ENCODE data around the gene SLC38A9. TPM values are rescaled to one million over a fixed set of nuclear protein-coding genes. Genes with fewer than 3 reads are reported as not detected.

Gene SLC38A9
- total and polyA plus RNA-seq, 5 donors from 2014 or later, result 16.3 to 21.1 (median 20.3) TPM

DNA sequence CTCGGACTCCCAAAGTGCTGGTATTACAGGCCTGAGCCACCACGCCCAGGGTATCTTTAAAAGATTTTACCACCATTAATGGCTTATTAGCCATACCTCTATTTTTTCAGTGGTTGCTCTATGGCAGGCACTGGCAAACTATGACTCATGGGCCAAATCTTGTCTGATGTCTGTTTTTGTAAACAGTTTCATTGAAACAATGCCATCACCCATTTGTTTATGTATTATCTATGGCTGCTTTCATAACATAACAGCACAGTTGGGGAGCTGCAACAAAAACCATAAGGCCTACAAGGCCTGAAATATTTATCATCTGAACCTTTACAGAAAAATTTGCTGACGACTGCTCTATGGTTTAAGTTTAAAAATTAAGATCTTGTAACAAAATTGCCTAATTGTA lies 66.8 kb downstream of the SLC38A9 start:
- Histone ChIP-seq H3K9me3 (ENCODE audit: control insufficient read depth in 2 of 2, low read length in 2 of 2) (no peaks in the 10 kb centered on the region), H3K4me1 (ENCODE audit: control insufficient read depth, insufficient read depth, low read length, poor library complexity, severe bottlenecking) (peaks cover 2% of the 10 kb centered on the region), H3K4me3 (ENCODE audit: low read depth, low read length) (no peak overlapping the region), H3K36me3 (ENCODE audit: control insufficient read depth, insufficient read depth, low read length) (peaks cover 13% of the 10 kb centered on the region), H3K27me3 (ENCODE audit: control insufficient read depth, insufficient read depth, low read length) (no peaks in the 10 kb centered on the region), H3K27ac (ENCODE audit: insufficient read depth, low read length, poor library complexity, severe bottlenecking) (no peak overlapping the region)
- Mint-ChIP-seq H3K27me3 (no peaks in the 10 kb centered on the region), H3K4me3 (no peak overlapping the region), H3K9me3 (no peaks in the 10 kb centered on the region), H3K4me1 (peaks cover 0 to 11% (median 9%) of the 10 kb centered on the region in 4 donors), H3K36me3 (peaks cover 54% of the 10 kb centered on the region), H3K27ac (no peak overlapping the region)
- ATAC-seq (ENCODE audit: low read depth in 2 of 2), result no peak
- DNase-seq, result no peak

DNA sequence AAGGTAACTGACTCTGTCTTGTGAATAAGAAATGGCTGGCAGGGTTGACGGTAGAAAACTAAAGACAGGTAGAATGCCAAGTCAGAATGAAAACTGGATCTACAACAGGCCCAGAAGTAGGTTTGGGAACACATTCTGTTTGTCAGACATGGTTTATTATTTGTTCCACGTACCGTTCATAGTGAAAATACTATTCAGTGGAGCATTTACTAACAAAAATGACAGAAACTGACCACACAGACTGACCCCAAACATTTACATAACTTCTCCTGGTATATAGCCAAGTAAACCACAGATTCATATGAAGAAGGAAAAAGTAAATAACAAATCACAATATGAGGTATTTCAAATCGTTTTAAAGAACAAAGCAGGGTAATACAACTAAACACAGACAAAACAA lies 73.7 kb downstream of the SLC38A9 start:
- peaks cover 6% of the 10 kb centered on the region for H3K36me3 ChIP-seq (ENCODE audit: control insufficient read depth, insufficient read depth, low read length)
- no peaks in the 10 kb centered on the region for H3K27me3 Mint-ChIP-seq
- H3K4me3 ChIP-seq (ENCODE audit: low read depth, low read length), result no peak overlapping the region
- no peaks in the 10 kb centered on the region for H3K27me3 ChIP-seq (ENCODE audit: control insufficient read depth, insufficient read depth, low read length)
- peaks cover 2 to 11% (median 7%) of the 10 kb centered on the region in 4 donors for H3K4me1 Mint-ChIP-seq
- H3K36me3 Mint-ChIP-seq, result peaks cover 34% of the 10 kb centered on the region
- ATAC-seq (ENCODE audit: low read depth in 2 of 2) (no peak), DNase-seq (no peak)
- no peak overlapping the region for H3K4me3 Mint-ChIP-seq
- no peak overlapping the region for H3K27ac ChIP-seq (ENCODE audit: insufficient read depth, low read length, poor library complexity, severe bottlenecking)
- no peak overlapping the region for H3K27ac Mint-ChIP-seq
- H3K9me3 Mint-ChIP-seq, result no peaks in the 10 kb centered on the region
- H3K9me3 ChIP-seq (ENCODE audit: control insufficient read depth in 2 of 2, low read length in 2 of 2), result no peaks in the 10 kb centered on the region
- H3K4me1 ChIP-seq (ENCODE audit: control insufficient read depth, insufficient read depth, low read length, poor library complexity, severe bottlenecking), result no peaks in the 10 kb centered on the region

DNA sequence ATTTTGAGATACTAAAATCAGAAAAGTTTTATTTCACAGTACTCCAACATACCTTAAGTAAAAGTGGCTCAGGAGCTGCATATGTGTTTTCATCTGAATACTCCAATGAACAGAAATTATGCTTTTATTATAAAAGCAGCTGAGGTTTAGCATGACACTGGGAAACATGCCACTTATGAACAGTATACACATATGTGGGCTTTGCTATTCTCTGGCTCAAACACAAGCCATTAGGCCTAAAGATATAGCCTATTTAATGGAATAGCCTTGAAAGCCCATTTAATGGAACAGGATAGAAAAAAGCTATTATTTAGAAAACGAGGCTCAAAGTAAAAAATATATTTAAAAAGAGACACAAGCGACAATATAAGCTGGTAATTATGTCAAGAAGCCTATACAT lies 74.1 kb downstream of the SLC38A9 start:
- Histone ChIP-seq H3K4me3 (ENCODE audit: low read depth, low read length) (no peak overlapping the region), H3K27ac (ENCODE audit: insufficient read depth, low read length, poor library complexity, severe bottlenecking) (no peak overlapping the region), H3K27me3 (ENCODE audit: control insufficient read depth, insufficient read depth, low read length) (no peaks in the 10 kb centered on the region), H3K4me1 (ENCODE audit: control insufficient read depth, insufficient read depth, low read length, poor library complexity, severe bottlenecking) (no peaks in the 10 kb centered on the region), H3K9me3 (ENCODE audit: control insufficient read depth in 2 of 2, low read length in 2 of 2) (no peaks in the 10 kb centered on the region), H3K36me3 (ENCODE audit: control insufficient read depth, insufficient read depth, low read length) (peaks cover 6% of the 10 kb centered on the region)
- Mint-ChIP-seq H3K27ac (no peak overlapping the region), H3K4me3 (no peak overlapping the region), H3K9me3 (no peaks in the 10 kb centered on the region), H3K36me3 (peaks cover 33% of the 10 kb centered on the region), H3K4me1 (peaks cover 2 to 11% (median 7%) of the 10 kb centered on the region in 4 donors), H3K27me3 (no peaks in the 10 kb centered on the region)
- ATAC-seq (ENCODE audit: low read depth in 2 of 2) (no peak), DNase-seq (no peak)

DNA sequence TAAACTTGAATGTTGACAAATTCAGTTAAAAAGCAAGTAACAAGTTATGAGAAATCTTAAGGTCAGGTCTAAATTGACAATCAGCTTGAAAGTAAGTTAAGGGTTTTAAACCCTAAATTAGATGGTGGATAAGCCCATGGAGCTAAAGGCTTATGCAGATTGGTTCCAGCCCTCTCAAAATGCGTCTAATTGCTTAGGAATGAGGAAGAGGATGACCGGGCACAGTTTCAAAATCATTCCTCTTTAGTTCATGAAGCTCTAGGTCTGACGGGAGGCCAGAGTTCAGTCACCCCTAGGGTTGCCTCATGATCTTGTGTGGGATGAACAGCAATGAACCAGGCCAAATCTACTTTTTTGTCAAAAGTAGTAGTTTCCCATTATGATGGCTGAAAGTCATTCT lies 75.4 kb downstream of the SLC38A9 start:
- Histone ChIP-seq H3K27me3 (ENCODE audit: control insufficient read depth, insufficient read depth, low read length) (no peaks in the 10 kb centered on the region), H3K27ac (ENCODE audit: insufficient read depth, low read length, poor library complexity, severe bottlenecking) (no peak overlapping the region), H3K36me3 (ENCODE audit: control insufficient read depth, insufficient read depth, low read length) (peaks cover 4% of the 10 kb centered on the region), H3K4me3 (ENCODE audit: low read depth, low read length) (no peak overlapping the region), H3K4me1 (ENCODE audit: control insufficient read depth, insufficient read depth, low read length, poor library complexity, severe bottlenecking) (no peaks in the 10 kb centered on the region), H3K9me3 (ENCODE audit: control insufficient read depth in 2 of 2, low read length in 2 of 2) (no peaks in the 10 kb centered on the region)
- H3K36me3 Mint-ChIP-seq, result peaks cover 28% of the 10 kb centered on the region
- no peak for DNase-seq
- no peaks in the 10 kb centered on the region for H3K27me3 Mint-ChIP-seq
- H3K27ac Mint-ChIP-seq, result no peak overlapping the region
- H3K4me1 Mint-ChIP-seq, result peaks cover 0 to 11% (median 7%) of the 10 kb centered on the region in 4 donors
- H3K4me3 Mint-ChIP-seq, result no peak overlapping the region
- H3K9me3 Mint-ChIP-seq, result no peaks in the 10 kb centered on the region
- ATAC-seq (ENCODE audit: low read depth in 2 of 2), result no peak

DNA sequence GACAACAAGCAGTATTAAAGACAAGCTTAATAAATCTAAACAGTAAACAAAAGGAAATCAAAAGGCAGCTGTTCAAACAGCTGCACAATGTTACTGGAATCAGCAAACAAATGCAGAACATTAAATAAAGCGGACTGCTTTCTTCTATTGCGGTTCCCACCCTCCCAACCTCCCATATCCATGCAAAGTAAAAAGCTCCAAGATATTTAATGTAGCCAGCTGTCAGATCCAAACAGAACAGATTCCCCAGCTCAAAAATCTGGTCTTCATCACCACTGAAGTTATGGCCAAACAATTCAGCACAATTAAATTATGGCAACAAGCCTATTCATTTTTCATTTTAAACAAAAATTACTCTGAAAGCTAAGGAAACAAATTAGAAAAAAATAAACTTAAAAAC lies 75.9 kb downstream of the SLC38A9 start:
- Histone ChIP-seq H3K4me3 (ENCODE audit: low read depth, low read length) (no peak overlapping the region), H3K27me3 (ENCODE audit: control insufficient read depth, insufficient read depth, low read length) (no peaks in the 10 kb centered on the region), H3K27ac (ENCODE audit: insufficient read depth, low read length, poor library complexity, severe bottlenecking) (no peak overlapping the region), H3K36me3 (ENCODE audit: control insufficient read depth, insufficient read depth, low read length) (peaks cover 3% of the 10 kb centered on the region), H3K9me3 (ENCODE audit: control insufficient read depth in 2 of 2, low read length in 2 of 2) (no peaks in the 10 kb centered on the region), H3K4me1 (ENCODE audit: control insufficient read depth, insufficient read depth, low read length, poor library complexity, severe bottlenecking) (no peaks in the 10 kb centered on the region)
- DNase-seq (no peak), ATAC-seq (ENCODE audit: low read depth in 2 of 2) (no peak)
- Mint-ChIP-seq H3K4me3 (no peak overlapping the region), H3K4me1 (peaks cover 0 to 11% (median 7%) of the 10 kb centered on the region in 4 donors), H3K36me3 (peaks cover 24% of the 10 kb centered on the region), H3K9me3 (no peaks in the 10 kb centered on the region), H3K27me3 (no peaks in the 10 kb centered on the region), H3K27ac (no peak overlapping the region)

DNA sequence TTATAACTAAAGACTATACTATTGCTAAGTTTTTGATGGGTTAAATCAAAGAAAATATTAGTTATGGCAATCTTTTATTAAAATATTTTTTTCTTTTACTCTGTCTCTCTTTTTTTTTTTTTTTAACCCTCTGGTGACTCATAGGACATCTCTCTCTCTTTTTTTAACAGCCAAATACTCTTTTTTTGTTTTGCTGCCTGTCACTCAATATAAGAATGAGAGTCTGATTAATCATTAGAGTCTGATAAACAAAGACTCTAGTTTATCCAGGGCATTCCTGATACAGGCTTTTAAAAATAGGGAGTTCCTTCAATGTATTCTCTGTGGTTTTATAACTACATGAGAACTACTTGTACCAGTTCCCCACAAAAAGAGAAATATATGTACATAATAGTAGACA lies 77.3 kb downstream of the SLC38A9 start:
- DNase-seq, result no peak
- H3K4me3 ChIP-seq (ENCODE audit: low read depth, low read length), result no peak overlapping the region
- Mint-ChIP-seq H3K4me1 (peaks cover 0 to 11% (median 7%) of the 10 kb centered on the region in 4 donors), H3K27ac (no peak overlapping the region), H3K4me3 (no peak overlapping the region), H3K27me3 (no peaks in the 10 kb centered on the region), H3K36me3 (peaks cover 21% of the 10 kb centered on the region), H3K9me3 (no peaks in the 10 kb centered on the region)
- no peaks in the 10 kb centered on the region for H3K9me3 ChIP-seq (ENCODE audit: control insufficient read depth in 2 of 2, low read length in 2 of 2)
- no peak for ATAC-seq (ENCODE audit: low read depth in 2 of 2)
- no peak overlapping the region for H3K27ac ChIP-seq (ENCODE audit: insufficient read depth, low read length, poor library complexity, severe bottlenecking)
- H3K27me3 ChIP-seq (ENCODE audit: control insufficient read depth, insufficient read depth, low read length), result no peaks in the 10 kb centered on the region
- no peaks in the 10 kb centered on the region for H3K4me1 ChIP-seq (ENCODE audit: control insufficient read depth, insufficient read depth, low read length, poor library complexity, severe bottlenecking)
- no peaks in the 10 kb centered on the region for H3K36me3 ChIP-seq (ENCODE audit: control insufficient read depth, insufficient read depth, low read length)

DNA sequence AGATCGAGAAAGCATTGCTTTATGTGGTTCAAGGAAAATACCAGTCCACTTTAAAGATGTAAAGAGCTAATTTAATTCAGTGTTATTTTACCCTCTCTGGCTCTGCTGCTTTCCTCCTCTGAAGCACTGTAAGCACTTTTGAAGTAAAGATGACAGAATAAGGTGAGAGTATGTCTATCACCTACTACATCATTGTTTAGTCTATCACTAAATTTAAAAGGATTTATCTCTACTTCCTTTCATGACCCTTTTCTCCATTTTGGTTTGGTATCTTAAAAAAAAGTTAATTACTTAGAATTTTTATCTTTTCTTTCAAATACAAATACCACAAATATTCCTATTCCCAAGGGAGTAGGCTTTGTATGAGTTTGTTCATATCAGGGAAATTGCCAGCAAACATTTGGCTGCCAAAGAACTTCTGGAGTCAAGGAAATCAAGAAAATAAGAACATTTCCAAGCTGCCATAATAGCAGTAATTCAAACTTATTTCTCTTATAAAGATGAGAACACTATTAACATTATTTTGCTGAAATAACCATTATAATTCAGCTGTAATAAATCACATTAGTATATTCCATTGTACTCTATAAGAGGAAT lies 77.8 kb downstream of the SLC38A9 start:
- Mint-ChIP-seq H3K9me3 (no peaks in the 10 kb centered on the region), H3K4me1 (peaks cover 0 to 11% (median 7%) of the 10 kb centered on the region in 4 donors), H3K4me3 (peak overlapping the region in 1 of 4 donors; percentile 47), H3K36me3 (peaks cover 22% of the 10 kb centered on the region), H3K27ac (peak overlapping the region in 1 of 3 donors; percentile 27), H3K27me3 (no peaks in the 10 kb centered on the region)
- H3K4me3 ChIP-seq (ENCODE audit: low read depth, low read length), result no peak overlapping the region
- no peaks in the 10 kb centered on the region for H3K27me3 ChIP-seq (ENCODE audit: control insufficient read depth, insufficient read depth, low read length)
- no peak for ATAC-seq (ENCODE audit: low read depth in 2 of 2)
- no peak for DNase-seq
- no peak overlapping the region for H3K27ac ChIP-seq (ENCODE audit: insufficient read depth, low read length, poor library complexity, severe bottlenecking)
- H3K4me1 ChIP-seq (ENCODE audit: control insufficient read depth, insufficient read depth, low read length, poor library complexity, severe bottlenecking), result no peaks in the 10 kb centered on the region
- no peaks in the 10 kb centered on the region for H3K36me3 ChIP-seq (ENCODE audit: control insufficient read depth, insufficient read depth, low read length)
- no peaks in the 10 kb centered on the region for H3K9me3 ChIP-seq (ENCODE audit: control insufficient read depth in 2 of 2, low read length in 2 of 2)

DNA sequence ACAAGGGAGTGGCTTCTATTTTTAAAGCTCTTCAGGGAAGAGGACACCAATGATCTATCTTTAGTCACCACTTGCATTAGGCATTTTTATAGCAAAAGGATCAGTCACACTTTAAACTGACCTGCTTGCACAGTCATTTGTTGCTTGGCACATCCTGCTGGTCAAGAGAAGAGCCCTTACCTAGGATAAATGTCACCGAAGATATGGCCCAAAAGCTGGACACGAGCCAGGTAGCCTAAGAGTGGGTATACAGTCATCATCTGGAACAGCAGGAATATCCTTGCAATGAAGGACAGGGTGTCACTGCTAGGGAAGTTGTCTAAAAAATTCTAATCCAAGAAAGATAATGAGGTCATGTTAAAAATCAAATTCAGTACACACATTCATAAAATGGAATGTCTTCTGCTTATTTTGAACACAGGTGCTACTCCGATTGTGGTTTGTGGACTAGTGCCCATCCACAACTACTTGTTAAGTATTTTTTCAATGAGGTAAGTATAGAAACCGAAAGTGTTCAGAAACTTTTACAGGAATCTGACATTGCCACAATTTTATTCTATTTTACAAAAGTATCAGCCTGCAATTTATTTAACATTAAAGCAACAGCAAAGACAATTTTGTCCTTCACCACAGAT lies 78.4 kb downstream of the SLC38A9 start:
- H3K4me1 Mint-ChIP-seq, result peaks cover 0 to 10% (median 7%) of the 10 kb centered on the region in 4 donors
- H3K27ac Mint-ChIP-seq, result peak overlapping the region in 1 of 3 donors; percentile 27
- Histone ChIP-seq H3K4me1 (ENCODE audit: control insufficient read depth, insufficient read depth, low read length, poor library complexity, severe bottlenecking) (no peaks in the 10 kb centered on the region), H3K27me3 (ENCODE audit: control insufficient read depth, insufficient read depth, low read length) (no peaks in the 10 kb centered on the region), H3K27ac (ENCODE audit: insufficient read depth, low read length, poor library complexity, severe bottlenecking) (no peak overlapping the region), H3K36me3 (ENCODE audit: control insufficient read depth, insufficient read depth, low read length) (no peaks in the 10 kb centered on the region), H3K4me3 (ENCODE audit: low read depth, low read length) (no peak overlapping the region), H3K9me3 (ENCODE audit: control insufficient read depth in 2 of 2, low read length in 2 of 2) (no peaks in the 10 kb centered on the region)
- ATAC-seq (ENCODE audit: low read depth in 2 of 2), result no peak
- DNase-seq, result peak in 1 of 3 donors; percentile 15
- no peaks in the 10 kb centered on the region for H3K9me3 Mint-ChIP-seq
- H3K4me3 Mint-ChIP-seq, result peak overlapping the region in 1 of 4 donors; percentile 47
- no peaks in the 10 kb centered on the region for H3K27me3 Mint-ChIP-seq
- H3K36me3 Mint-ChIP-seq, result peaks cover 20% of the 10 kb centered on the region

Measured in CD4-positive, CD25-positive, alpha-beta regulatory T cell (primary cell).